Prostate gland (tissue), 2 donors: Measurements from ENCODE around the gene TRIP11. TPM values are rescaled to one million over a fixed set of nuclear protein-coding genes. Genes with fewer than 3 reads are reported as not detected.

ENCODE experiments used
- DNase-seq: peaks from one replicate; pipeline ENCODE4 v3.0.0-alpha.2; 2019; ENCODE audit warnings: low spot score
- H3K27ac ChIP-seq, 2 donors: fragments of 200-600 bp; sonication (generic); 2 replicates each; pipeline ENCODE4 v1.5.1; 2017 to 2019
- H3K27me3 ChIP-seq: fragments of 200-600 bp; sonication (generic); replicated peaks from 2 replicates; pipeline ENCODE4 v1.5.1; 2019; ENCODE audit not compliant: insufficient read depth
- H3K36me3 ChIP-seq, 2 donors: fragments of 200-600 bp; sonication (generic); 1 replicate in 1 of 2; 2 replicates in 1 of 2; pipeline versions ENCODE4 v1.5.1 to v1.8.1; 2017 to 2019
- H3K4me1 ChIP-seq: fragments of 200-600 bp; sonication (generic); replicated peaks from 2 replicates; pipeline ENCODE4 v1.5.1; 2019
- H3K4me3 ChIP-seq, 2 donors: fragments of 200-600 bp; sonication (generic); 2 replicates each; pipeline ENCODE4 v1.5.1; 2017 to 2019
- H3K9me3 ChIP-seq: fragments of 200-600 bp; sonication (generic); 2 replicates; pipeline ENCODE4 v1.5.1; 2017
- POLR2A ChIP-seq: fragments of 450-650 bp; IDR thresholded peaks from one replicate; pipeline ENCODE4 v1.6.1; 2016; ENCODE audit warnings: antibody characterized with exemption, mild to moderate bottlenecking
- POLR2AphosphoS5 ChIP-seq: sonication (generic); formaldehyde crosslinking; IDR thresholded peaks from one replicate; pipeline ENCODE4 v1.6.1; 2017; ENCODE audit warnings: antibody characterized with exemption
- WGBS: methylation state at CpG from one replicate; pipeline ENCODE4 v1.1.5; 2018; 5-methylcytosine and 5-hydroxymethylcytosine counted together
- intact Hi-C: fragments of 100-400 bp; cut with DNase I; formaldehyde crosslinking; loops from one replicate; pipeline ENCODE4 v1.14.2; 2022
- total RNA-seq, 2 donors: library from RNA; depleted of rRNA; stranded (reverse); fragments of >200 nt; gene quantifications; one replicate each; pipeline ENCODE4 v1.1.0, GENCODE V29; 2016
- TF ChIP-seq, protein P1 (sequence below), 4 experiments: fragments of 200-600 bp in 2 of 4; fragments of 450-650 bp in 2 of 4; sonication (generic) in 2 of 4; IDR thresholded peaks; 1 replicate in 3 of 4; 2 replicates in 1 of 4; pipeline ENCODE4 v1.5.1; 2016 to 2019; ENCODE audit warnings: antibody characterized with exemption in 4 of 4, mild to moderate bottlenecking in 2 of 4, moderate library complexity in 2 of 4

The TRIP11 gene
- total RNA-seq, 2 donors from 2014 or later: 27.1 to 42.4 TPM

DNA sequence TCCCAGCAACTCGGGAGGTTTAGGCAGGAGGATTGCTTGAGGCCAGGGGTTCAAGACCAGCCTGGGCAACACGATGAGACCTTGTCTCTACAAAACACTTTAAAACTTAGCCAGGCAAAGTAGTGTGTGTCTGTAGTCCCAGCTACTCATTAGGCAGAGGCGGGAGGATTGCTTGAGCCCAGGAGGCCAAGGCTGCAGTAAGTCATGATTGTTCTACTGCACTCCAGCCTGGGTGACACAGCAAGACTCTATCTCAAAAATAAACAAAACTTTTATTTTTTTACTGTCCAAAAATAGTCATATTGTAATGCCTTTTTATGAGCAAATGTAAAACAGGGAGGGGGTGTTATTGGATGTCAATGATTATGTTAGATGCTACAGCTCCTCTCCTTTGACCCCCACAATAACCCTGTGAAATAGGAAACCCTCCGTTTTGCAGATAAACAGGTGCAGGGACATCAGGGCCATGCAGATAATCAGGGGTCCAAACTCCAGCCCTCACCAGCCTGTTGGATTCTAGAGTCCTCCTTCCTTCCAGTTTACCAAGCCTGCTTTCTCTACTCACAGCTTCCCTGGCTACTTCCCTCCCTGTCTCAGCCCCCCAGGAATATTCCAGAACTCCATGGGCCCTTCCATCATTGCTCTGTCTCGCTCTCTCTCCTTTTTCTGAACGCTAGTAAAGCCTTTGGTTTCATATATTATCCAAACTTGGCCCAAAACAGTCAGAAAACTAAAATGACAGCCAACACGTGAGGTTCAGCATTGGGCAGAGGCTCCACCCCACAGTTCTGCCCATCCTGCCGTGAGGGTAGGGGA, 86.5 kb downstream of the TRIP11 start:
- no peak overlapping the region for H3K27ac ChIP-seq
- no peaks in the 10 kb centered on the region for H3K4me1 ChIP-seq
- DNase-seq: no peak
- TF ChIP-seq, protein P1, sequence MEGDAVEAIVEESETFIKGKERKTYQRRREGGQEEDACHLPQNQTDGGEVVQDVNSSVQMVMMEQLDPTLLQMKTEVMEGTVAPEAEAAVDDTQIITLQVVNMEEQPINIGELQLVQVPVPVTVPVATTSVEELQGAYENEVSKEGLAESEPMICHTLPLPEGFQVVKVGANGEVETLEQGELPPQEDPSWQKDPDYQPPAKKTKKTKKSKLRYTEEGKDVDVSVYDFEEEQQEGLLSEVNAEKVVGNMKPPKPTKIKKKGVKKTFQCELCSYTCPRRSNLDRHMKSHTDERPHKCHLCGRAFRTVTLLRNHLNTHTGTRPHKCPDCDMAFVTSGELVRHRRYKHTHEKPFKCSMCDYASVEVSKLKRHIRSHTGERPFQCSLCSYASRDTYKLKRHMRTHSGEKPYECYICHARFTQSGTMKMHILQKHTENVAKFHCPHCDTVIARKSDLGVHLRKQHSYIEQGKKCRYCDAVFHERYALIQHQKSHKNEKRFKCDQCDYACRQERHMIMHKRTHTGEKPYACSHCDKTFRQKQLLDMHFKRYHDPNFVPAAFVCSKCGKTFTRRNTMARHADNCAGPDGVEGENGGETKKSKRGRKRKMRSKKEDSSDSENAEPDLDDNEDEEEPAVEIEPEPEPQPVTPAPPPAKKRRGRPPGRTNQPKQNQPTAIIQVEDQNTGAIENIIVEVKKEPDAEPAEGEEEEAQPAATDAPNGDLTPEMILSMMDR (IDR thresholded peaks at IDR 0.05): no peak
- TF ChIP-seq POLR2AphosphoS5 (no peak), POLR2A (no peak)
- no peaks in the 10 kb centered on the region for H3K36me3 ChIP-seq
- H3K4me3 ChIP-seq: no peak overlapping the region
- no peaks in the 10 kb centered on the region for H3K27me3 ChIP-seq
- H3K9me3 ChIP-seq: no peaks in the 10 kb centered on the region
- WGBS: 74% methylated on average over 8 of the region's 8 CpGs
- intact Hi-C loops: no loop called here

DNA sequence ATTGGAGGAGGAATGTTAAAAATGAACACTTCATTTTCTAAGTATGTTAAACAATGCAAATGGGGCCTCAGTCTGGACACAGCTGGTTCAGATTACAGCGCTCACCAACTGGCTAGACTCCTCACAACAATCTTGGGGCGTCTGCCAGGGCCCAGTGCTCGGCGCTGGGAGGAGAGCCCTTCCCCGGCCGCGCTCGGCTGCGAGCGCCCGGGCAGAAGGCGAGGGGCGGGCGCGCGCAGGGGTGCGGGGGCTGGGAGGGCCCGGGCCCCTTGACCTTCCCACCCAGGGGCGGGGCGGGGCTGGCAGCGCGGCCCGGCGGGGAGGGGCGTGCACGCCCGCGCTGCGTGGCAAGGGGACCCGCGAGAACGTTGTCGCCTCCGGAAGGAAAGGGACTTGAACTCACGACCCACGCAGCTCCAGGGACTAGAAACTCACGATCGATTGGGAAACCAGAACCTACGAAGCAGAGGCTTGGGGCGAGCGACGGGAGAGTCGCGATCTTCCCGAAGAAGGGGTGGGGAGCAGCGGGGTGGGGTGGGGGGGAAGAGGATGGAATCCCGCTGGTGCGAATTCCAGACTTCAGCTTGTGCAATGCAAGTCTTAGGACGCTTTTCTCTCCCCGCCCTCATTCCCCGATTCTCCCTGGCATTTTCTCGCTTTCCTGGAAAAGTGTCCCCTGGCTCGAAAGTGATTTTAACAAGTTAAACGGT, 92.2 kb downstream of the TRIP11 start, which contains the start of gene FBLN5:
Gene FBLN5, minus strand, starts transcription at position 220 of the 710 bp plus-strand sequence. CDS start 465 bp downstream, outside the sequence.
- H3K4me1 ChIP-seq: no peaks in the 10 kb centered on the region
- WGBS: 1% methylated on average over 22 of the region's 54 CpGs
- no peaks in the 10 kb centered on the region for H3K9me3 ChIP-seq
- H3K4me3 ChIP-seq: peak within 1 kb of the TSS; percentile 36 to 40
- intact Hi-C loops: no loop called here
- peak; percentile 33 for DNase-seq
- peak within 1 kb of the TSS; percentile 57 to 66 for H3K27ac ChIP-seq
- H3K27me3 ChIP-seq: no peaks in the 10 kb centered on the region
- H3K36me3 ChIP-seq: no peaks in the 10 kb centered on the region
- TF ChIP-seq POLR2A (no peak), POLR2AphosphoS5 (no peak)
- TF ChIP-seq, protein P1 (IDR thresholded peaks at IDR 0.05): no peak

DNA sequence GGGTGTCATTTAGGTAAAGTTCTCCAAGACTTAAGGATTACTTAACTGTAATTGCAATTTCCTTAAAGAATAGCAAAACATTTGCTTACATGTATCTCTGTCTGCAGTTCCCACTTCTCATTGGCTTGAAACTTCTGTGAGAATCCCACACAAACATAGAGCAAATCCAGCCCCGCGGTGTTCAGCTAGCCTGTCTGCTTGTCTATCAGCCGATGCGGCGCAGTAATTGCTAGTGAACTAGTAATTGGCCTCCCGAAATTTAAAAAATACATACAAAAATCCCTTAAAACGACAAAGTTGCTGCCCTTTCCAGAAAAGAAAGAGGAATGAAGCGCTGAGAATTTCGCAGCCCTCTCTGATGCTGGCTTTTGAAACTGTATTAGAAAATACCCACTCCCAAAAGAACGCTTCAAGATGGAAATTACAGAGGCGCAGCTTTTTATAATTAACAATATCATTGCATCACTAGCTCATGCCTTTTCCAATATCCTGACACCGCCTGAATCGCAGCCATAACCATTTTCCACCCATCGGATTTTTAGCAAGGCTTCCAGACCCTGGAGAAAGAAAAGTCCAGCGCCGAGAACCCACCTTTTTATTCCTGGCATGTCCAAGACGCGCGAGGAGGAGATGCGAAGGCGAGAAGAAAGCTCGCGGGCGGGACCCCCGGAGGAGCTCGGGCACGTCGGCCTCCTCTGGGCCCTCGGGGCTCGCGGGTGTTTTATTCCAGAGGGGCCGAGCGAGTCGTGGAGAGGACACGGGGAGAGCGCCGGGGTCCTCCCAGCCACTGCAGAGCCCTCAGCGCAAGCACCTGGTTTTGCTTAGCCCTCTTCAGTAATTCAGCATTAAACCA, 93.0 kb downstream of the TRIP11 start:
- intact Hi-C loops: no loop called here
- peak overlapping the region; percentile 36 to 40 for H3K4me3 ChIP-seq
- H3K36me3 ChIP-seq: no peaks in the 10 kb centered on the region
- TF ChIP-seq POLR2A (no peak), POLR2AphosphoS5 (no peak)
- TF ChIP-seq, protein P1 (IDR thresholded peaks at IDR 0.05): no peak
- H3K27me3 ChIP-seq: no peaks in the 10 kb centered on the region
- DNase-seq: no peak
- no peaks in the 10 kb centered on the region for H3K9me3 ChIP-seq
- no peaks in the 10 kb centered on the region for H3K4me1 ChIP-seq
- H3K27ac ChIP-seq: peak overlapping the region; percentile 57 to 66
- 5% methylated on average over 38 of the region's 38 CpGs for WGBS

DNA sequence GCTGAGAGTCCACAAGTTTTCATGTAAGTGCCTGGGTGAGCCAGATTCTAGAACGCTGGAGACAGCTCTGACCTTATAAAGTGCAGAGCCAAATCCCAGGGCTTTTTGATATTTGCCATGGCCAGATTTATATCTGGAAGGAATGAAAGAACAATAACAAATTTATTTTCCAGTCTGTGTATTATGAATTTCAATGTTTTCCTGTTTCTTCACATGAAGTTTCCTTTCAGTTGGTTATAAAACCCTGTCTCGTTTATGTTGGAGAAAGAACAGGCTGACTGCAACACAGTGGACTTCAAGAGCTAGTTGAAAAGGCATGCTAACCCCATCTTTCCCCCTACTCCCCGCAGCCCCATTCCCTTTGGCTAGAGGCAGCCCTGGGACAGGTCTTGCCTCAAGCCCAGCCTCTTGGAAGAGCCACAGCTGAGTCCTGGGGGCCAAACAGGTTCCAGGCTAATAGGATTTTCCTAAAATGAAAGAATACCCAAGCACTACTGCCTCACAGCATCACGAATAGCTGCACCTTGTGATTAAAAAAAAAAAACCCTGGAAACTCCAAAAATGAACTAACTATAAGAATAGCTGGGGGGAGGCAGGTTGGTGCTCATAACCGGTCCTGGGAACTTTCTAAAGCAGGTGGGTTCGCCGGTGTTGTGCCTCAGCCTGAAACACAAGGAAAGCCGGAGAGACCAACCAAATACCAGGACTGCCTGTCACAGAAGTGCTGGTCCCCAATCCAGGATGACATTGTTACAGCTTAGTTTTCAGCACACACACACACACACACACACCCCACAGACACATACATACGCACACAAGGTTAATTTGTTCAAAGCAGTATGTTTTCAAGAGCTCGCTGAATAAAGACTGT, 93.9 kb downstream of the TRIP11 start:
- H3K9me3 ChIP-seq: no peaks in the 10 kb centered on the region
- WGBS: 27% methylated on average over 10 of the region's 10 CpGs
- H3K27me3 ChIP-seq: no peaks in the 10 kb centered on the region
- peak overlapping the region; percentile 31 to 66 for H3K27ac ChIP-seq
- no peaks in the 10 kb centered on the region for H3K4me1 ChIP-seq
- TF ChIP-seq, protein P1 (IDR thresholded peaks at IDR 0.05): no peak
- no peak for TF ChIP-seq POLR2AphosphoS5
- no peak for TF ChIP-seq POLR2A
- intact Hi-C loops: no loop called here
- peak overlapping the region; percentile 36 to 40 for H3K4me3 ChIP-seq
- no peak for DNase-seq
- H3K36me3 ChIP-seq: no peaks in the 10 kb centered on the region
